Psoas muscle (tissue), 8 donors: ENCODE results near the gene NSFL1C. TPM values are rescaled to one million over a fixed set of nuclear protein-coding genes. Genes with fewer than 3 reads are reported as not detected.

Experiments used
- ATAC-seq, 4 donors: fragments of 200-7000 bp; cut with Tn5 transposase; one replicate each; pipeline ENCODE4 v1.9.1; 2020; ENCODE audit warnings: moderate library complexity in 3 of 4, mild to moderate bottlenecking in 2 of 4
- DNase-seq, 2 donors: peaks; one replicate each; pipeline ENCODE4 v3.0.0-alpha.2; 2020
- H3K27ac ChIP-seq: fragments of 200-600 bp; one replicate; pipeline ENCODE4 v1.8.0; 2022
- H3K27me3 ChIP-seq, 3 donors: fragments of 200-600 bp in 1 of 3; one replicate each; pipeline versions ENCODE4 v1.6.1 to v1.8.0; 2013 to 2022; ENCODE audit warnings: low read length in 2 of 3, mild to moderate bottlenecking in 2 of 3, moderate library complexity in 1 of 3; ENCODE audit not compliant: insufficient read depth in 3 of 3
- H3K36me3 ChIP-seq, 2 donors: fragments of 200-600 bp in 1 of 2; one replicate each; pipeline versions ENCODE4 v1.6.1 to v1.8.0; 2013 to 2022; ENCODE audit warnings: low read depth in 1 of 2, mild to moderate bottlenecking in 1 of 2, moderate library complexity in 1 of 2; ENCODE audit not compliant: insufficient read depth in 1 of 2
- H3K4me1 ChIP-seq: fragments of 200-600 bp; one replicate; pipeline ENCODE4 v1.8.0; 2022
- H3K4me3 ChIP-seq: fragments of 200-600 bp; one replicate; pipeline ENCODE4 v1.8.0; 2022; ENCODE audit warnings: mild to moderate bottlenecking
- H3K9me3 ChIP-seq: fragments of 200-600 bp; one replicate; pipeline ENCODE4 v1.8.0; 2022
- WGBS, 3 donors: extraction: QIAGEN DNeasy Blood & Tissue Kit; methylation state at CpG; one replicate each; pipeline versions ENCODE4 v1.1.6 to v1.1.7; 2013; 5-methylcytosine and 5-hydroxymethylcytosine counted together
- intact Hi-C, 2 donors: fragments of 100-400 bp; cut with DNase I; formaldehyde crosslinking; loops; one replicate each; pipeline versions ENCODE4 v1.11.0 to v1.14.2; 2022
- polyA plus RNA-seq, 3 donors: library from polyadenylated mRNA; stranded (reverse); fragments of 200-250 nt; gene quantifications; one replicate each; pipeline ENCODE4 v1.2.3, GENCODE V29; 2013
- total RNA-seq, 4 donors: library from RNA; stranded (reverse); fragmentation: NEBNext Ultra II Directional in 2 of 4; extraction: Animal tissue kit (Norgen Biotek cat#: 25700) in 2 of 4; gene quantifications; one replicate each; pipeline versions ENCODE4 v1.2.1 to v1.2.4, GENCODE V29; 2021 to 2023
- TF ChIP-seq, protein P1 (sequence below): fragments of 200-600 bp; IDR thresholded peaks from one replicate; pipeline ENCODE4 v1.8.0; 2022; ENCODE audit warnings: antibody characterized with exemption
- donor health status: healthy with polysubstance abuse.
- donor health status: DM: no; HTN: no; CAD: no; lungs with moderate emphysema.
- donor health status: Bipolar disorder and iron deficiency.
- donor health status: healthy.
- donor health status: DM: yes; HTN: yes; CAD: no.
- donor health status: DM: no; HTN: no; CAD: no.
- donor health status: DM: no; HTN: no; CAD: no.
- donor health status: DM: yes; HTN: yes; CAD: no.

NSFL1C gene
- total and polyA plus RNA-seq, 7 donors, result 82.8 to 135 (median 107) TPM

DNA sequence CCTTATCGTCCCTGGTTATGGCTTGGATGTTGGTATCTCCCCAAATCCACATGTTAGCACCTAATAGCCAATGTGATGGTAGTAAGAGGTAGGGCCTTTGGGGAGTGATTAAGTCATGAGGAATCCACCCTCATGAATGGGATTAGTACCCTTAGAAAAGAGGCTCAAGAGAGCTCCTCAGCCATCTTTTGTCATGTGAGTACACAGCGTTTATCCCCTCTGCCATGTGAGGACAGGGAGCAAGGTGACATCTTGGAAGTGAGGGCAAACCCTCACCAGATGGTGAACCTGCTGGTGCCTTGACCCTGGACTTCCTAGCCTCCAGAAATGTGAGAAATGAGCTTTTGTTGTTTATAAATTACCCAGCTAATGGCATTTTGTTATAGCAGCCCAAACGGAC lies 40.6 kb upstream of the NSFL1C start:
- Histone ChIP-seq H3K4me3 (no peak overlapping the region), H3K27me3 (peaks cover 0 to 4% (median 0%) of the 10 kb centered on the region in 3 donors), H3K9me3 (no peaks in the 10 kb centered on the region), H3K36me3 (no peaks in the 10 kb centered on the region), H3K27ac (no peak overlapping the region), H3K4me1 (no peaks in the 10 kb centered on the region)
- 66 to 77% (median 69%) methylated on average over 3 of the region's 3 CpGs for WGBS, 3 donors
- DNase-seq (no peak), ATAC-seq (no peak)
- intact Hi-C loops, result no loop called here
- TF ChIP-seq, protein P1, sequence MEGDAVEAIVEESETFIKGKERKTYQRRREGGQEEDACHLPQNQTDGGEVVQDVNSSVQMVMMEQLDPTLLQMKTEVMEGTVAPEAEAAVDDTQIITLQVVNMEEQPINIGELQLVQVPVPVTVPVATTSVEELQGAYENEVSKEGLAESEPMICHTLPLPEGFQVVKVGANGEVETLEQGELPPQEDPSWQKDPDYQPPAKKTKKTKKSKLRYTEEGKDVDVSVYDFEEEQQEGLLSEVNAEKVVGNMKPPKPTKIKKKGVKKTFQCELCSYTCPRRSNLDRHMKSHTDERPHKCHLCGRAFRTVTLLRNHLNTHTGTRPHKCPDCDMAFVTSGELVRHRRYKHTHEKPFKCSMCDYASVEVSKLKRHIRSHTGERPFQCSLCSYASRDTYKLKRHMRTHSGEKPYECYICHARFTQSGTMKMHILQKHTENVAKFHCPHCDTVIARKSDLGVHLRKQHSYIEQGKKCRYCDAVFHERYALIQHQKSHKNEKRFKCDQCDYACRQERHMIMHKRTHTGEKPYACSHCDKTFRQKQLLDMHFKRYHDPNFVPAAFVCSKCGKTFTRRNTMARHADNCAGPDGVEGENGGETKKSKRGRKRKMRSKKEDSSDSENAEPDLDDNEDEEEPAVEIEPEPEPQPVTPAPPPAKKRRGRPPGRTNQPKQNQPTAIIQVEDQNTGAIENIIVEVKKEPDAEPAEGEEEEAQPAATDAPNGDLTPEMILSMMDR, result no peak

GRCh38 chr20:1505871-1506270 lies 39.2 kb upstream of the NSFL1C start:
- Histone ChIP-seq H3K27ac (no peak overlapping the region), H3K9me3 (no peaks in the 10 kb centered on the region), H3K4me1 (no peaks in the 10 kb centered on the region), H3K36me3 (no peaks in the 10 kb centered on the region), H3K4me3 (no peak overlapping the region), H3K27me3 (peaks cover 0 to 5% (median 0%) of the 10 kb centered on the region in 3 donors)
- TF ChIP-seq, protein P1, result no peak
- no peak for DNase-seq
- ATAC-seq, result no peak
- intact Hi-C loops, result no loop called here
- 61 to 100% (median 69%) methylated on average over 1 of the region's 1 CpG for WGBS, 3 donors

DNA sequence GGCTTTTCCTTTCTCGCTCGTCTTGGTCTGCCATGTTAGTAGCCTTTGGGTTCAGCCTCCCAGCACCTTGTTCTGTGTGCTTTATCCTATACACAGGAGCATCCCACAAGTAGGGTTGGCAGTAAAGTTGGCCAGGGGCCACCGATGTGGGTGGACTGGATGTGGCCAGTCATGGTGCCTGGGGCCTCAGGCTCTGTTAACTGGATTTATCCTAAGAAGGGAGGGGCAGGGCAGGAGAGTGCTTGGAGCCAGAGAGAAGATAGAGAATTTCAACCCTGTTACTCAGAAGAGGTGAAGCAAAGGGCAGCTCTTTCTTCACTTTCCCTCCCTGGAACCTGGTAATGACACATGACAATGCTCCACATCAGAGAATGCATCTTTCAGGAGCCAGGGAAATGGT lies 38.7 kb upstream of the NSFL1C start:
- Histone ChIP-seq H3K27me3 (peaks cover 0 to 5% (median 0%) of the 10 kb centered on the region in 3 donors), H3K27ac (no peak overlapping the region), H3K4me1 (no peaks in the 10 kb centered on the region), H3K4me3 (no peak overlapping the region), H3K9me3 (no peaks in the 10 kb centered on the region), H3K36me3 (no peaks in the 10 kb centered on the region)
- no peak for ATAC-seq
- DNase-seq, result no peak
- intact Hi-C loops, result no loop called here
- TF ChIP-seq, protein P1, result no peak
- WGBS, 3 donors, result 59 to 81% (median 79%) methylated on average over 3 of the region's 3 CpGs

DNA sequence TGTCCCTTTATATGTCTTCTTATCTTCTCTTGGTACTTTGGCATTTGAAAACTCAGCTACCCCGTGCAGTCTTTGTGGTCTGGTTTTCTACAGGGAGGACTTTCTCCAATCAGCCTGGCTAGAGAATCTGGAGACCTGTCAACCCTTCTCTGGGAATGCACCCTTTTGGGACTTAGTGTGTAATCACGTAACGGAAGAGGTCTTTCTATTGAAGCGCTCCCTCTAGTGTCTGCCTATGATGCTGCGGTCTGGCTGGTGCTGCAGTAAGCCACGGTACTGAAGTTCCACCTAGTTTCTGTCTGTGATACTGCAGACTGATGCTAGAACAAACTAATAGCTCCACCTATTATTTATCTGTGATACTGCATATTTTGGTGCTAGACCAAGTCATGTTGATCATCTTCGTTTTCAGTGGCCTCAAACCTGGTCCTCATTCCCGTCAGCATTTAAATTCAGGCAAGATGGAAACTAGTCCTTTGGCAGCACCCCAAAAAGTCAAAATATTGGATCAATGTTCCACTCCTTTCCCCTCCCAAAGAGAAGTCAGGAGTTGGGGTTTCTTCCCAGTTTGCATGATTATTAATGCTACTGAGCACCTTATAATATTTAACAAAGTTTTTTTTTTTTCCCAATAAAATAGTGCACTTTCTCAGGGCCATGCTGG lies 37.0 kb upstream of the NSFL1C start:
- Histone ChIP-seq H3K36me3 (no peaks in the 10 kb centered on the region), H3K27ac (no peak overlapping the region), H3K9me3 (no peaks in the 10 kb centered on the region), H3K27me3 (peaks cover 0 to 5% (median 0%) of the 10 kb centered on the region in 3 donors), H3K4me1 (no peaks in the 10 kb centered on the region), H3K4me3 (no peak overlapping the region)
- DNase-seq, result peak; percentile 42 to 61
- 5% methylated on average over 8 of the region's 8 CpGs for WGBS, 3 donors
- TF ChIP-seq, protein P1, result peak; percentile 67
- ATAC-seq, result peak; percentile 47 to 80 (median 78)
- intact Hi-C loops, result no loop called here

DNA sequence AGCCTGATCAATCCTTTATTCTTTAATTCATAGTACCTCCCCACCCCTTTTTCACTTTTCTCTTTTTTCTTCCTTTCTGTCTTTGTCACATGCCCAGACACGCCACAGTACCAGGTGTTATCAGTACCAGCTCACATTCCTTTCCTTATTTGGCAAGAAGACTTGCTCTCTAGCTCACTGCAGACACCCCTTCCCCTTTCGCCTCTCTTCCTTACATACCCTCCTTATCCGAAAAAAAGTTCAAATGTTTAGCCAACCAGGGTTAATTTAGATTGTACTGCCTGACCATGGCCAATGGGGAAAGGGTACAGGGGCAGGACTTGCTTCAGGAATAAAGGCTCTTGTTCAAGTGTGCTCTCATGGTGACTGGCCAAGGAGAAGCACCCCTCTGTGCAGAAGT lies 33.8 kb upstream of the NSFL1C start:
- ATAC-seq (no peak), DNase-seq (no peak)
- no peak overlapping the region for H3K27ac ChIP-seq
- 39 to 45% (median 44%) methylated on average over 3 of the region's 3 CpGs for WGBS, 3 donors
- H3K36me3 ChIP-seq, result no peaks in the 10 kb centered on the region
- intact Hi-C loops, result no loop called here
- no peaks in the 10 kb centered on the region for H3K9me3 ChIP-seq
- TF ChIP-seq, protein P1, result no peak
- H3K4me3 ChIP-seq, result no peak overlapping the region
- H3K4me1 ChIP-seq, result no peaks in the 10 kb centered on the region
- peaks cover 0 to 5% (median 0%) of the 10 kb centered on the region in 3 donors for H3K27me3 ChIP-seq
